ENCODE measurements around the gene ENTPD2.

Gene ENTPD2

GRCh38 chr9:137053944-137054931, at the start of gene ENTPD2:
Gene ENTPD2, minus strand, starts transcription at chr9:137054061. Its CDS starts 64 bp downstream, at chr9:137053997.
- peak; percentile 44 for DNase-seq

- DNase-seq = no peak
Observed at GRCh38 chr9:137103206-137103999, 49.5 kb upstream of the ENTPD2 start.

- DNase-seq = no peak
Observed at GRCh38 chr9:137099231-137099630, 45.4 kb upstream of the ENTPD2 start.

- DNase-seq = no peak
Observed at GRCh38 chr9:137097761-137098462, 44.1 kb upstream of the ENTPD2 start.

GRCh38 chr9:137096785-137097546, 43.1 kb upstream of the ENTPD2 start:
- no peak for DNase-seq

- DNase-seq = peak; percentile 87
Observed at GRCh38 chr9:137095664-137096517, 42.0 kb upstream of the ENTPD2 start.

GRCh38 chr9:137089232-137089947, 35.5 kb upstream of the ENTPD2 start:
- no peak for DNase-seq

GRCh38 chr9:137088121-137088520, 34.3 kb upstream of the ENTPD2 start:
- no peak for DNase-seq

- DNase-seq = no peak
Observed at GRCh38 chr9:137087409-137087925, 33.6 kb upstream of the ENTPD2 start.

GRCh38 chr9:137086531-137087408, 32.9 kb upstream of the ENTPD2 start, which contains the start of gene MAN1B1:
Gene MAN1B1, plus strand, starts transcription at chr9:137086985. Its CDS starts 15 bp downstream, at chr9:137087000.
- DNase-seq = peak; percentile 99

GRCh38 chr9:137085920-137086530, 32.2 kb upstream of the ENTPD2 start:
- DNase-seq = peak; percentile 40

GRCh38 chr9:137084526-137084925, 30.7 kb upstream of the ENTPD2 start:
- DNase-seq = no peak

GRCh38 chr9:137083394-137084004, 29.6 kb upstream of the ENTPD2 start:
- DNase-seq = peak; percentile 17

- no peak for DNase-seq
Observed at GRCh38 chr9:137082925-137083290, 29.0 kb upstream of the ENTPD2 start.

- no peak for DNase-seq
Observed at GRCh38 chr9:137082222-137082924, 28.5 kb upstream of the ENTPD2 start.

GRCh38 chr9:137080260-137081122, 26.6 kb upstream of the ENTPD2 start:
- DNase-seq = no peak

GRCh38 chr9:137079401-137079787, 25.5 kb upstream of the ENTPD2 start:
- DNase-seq = no peak
